Gastroesophageal sphincter (tissue), 4 donors: Measurements from ENCODE around the gene NADK2. TPM values are rescaled to one million over a fixed set of nuclear protein-coding genes. Genes with fewer than 3 reads are reported as not detected.
A peak's percentile ranks its signal among the peaks of the same experiment; 100 is the strongest.

Experiments
- ATAC-seq: fragments of 150-250 bp; one replicate; pipeline ENCODE4 v1.9.1; 2016; ENCODE audit warnings: mild to moderate bottlenecking, moderate library complexity
- H3K27ac ChIP-seq, 4 donors: fragments of 200-600 bp; sonication (generic) in 3 of 4; 1 replicate in 3 of 4; 2 replicates in 1 of 4; pipeline ENCODE4 v1.5.1; 2016 to 2019
- H3K27me3 ChIP-seq: fragments of 200-600 bp; sonication (generic); one replicate; pipeline ENCODE4 v1.5.1; 2019
- H3K36me3 ChIP-seq, 2 donors: fragments of 200-600 bp; sonication (generic); one replicate each; pipeline ENCODE4 v1.5.1; 2019; ENCODE audit warnings: control low read depth in 1 of 2
- H3K4me1 ChIP-seq, 3 donors: fragments of 200-600 bp; sonication (generic); 1 replicate in 2 of 3; 2 replicates in 1 of 3; pipeline ENCODE4 v1.5.1; 2016 to 2019; ENCODE audit warnings: control low read depth in 2 of 3
- H3K4me3 ChIP-seq, 2 donors: fragments of 200-600 bp; sonication (generic); one replicate each; pipeline ENCODE4 v1.5.1; 2019; ENCODE audit warnings: mild to moderate bottlenecking in 1 of 2, moderate library complexity in 1 of 2
- H3K9me3 ChIP-seq, 3 donors: fragments of 200-600 bp; sonication (generic); one replicate each; pipeline ENCODE4 v1.5.1; 2017 to 2019; ENCODE audit warnings: control low read depth in 2 of 3
- CTCF ChIP-seq, 4 experiments: fragments of 200-600 bp in 2 of 4; fragments of 450-650 bp in 2 of 4; sonication (generic) in 1 of 4; IDR thresholded peaks; one replicate each; pipeline ENCODE4 v1.5.1; 2017 to 2019; ENCODE audit warnings: antibody characterized with exemption in 4 of 4, mild to moderate bottlenecking in 2 of 4, moderate library complexity in 2 of 4
- EP300 ChIP-seq: sonication (generic); formaldehyde crosslinking; IDR thresholded peaks from one replicate; pipeline ENCODE4 v1.6.1; 2017; ENCODE audit warnings: antibody characterized with exemption, mild to moderate bottlenecking
- POLR2A ChIP-seq, 2 donors: fragments of 450-650 bp; IDR thresholded peaks; one replicate each; pipeline ENCODE4 v1.6.1; 2017; ENCODE audit warnings: antibody characterized with exemption in 2 of 2, mild to moderate bottlenecking in 2 of 2, moderate library complexity in 1 of 2
- POLR2AphosphoS5 ChIP-seq: sonication (generic); formaldehyde crosslinking; IDR thresholded peaks from one replicate; pipeline ENCODE4 v1.6.1; 2017; ENCODE audit warnings: antibody characterized with exemption
- whole genome bisulfite sequencing, 2 donors: methylation state at CpG; one replicate each; pipeline ENCODE4 v1.1.5; 2018; ENCODE audit warnings: low coverage in 1 of 2; 5-methylcytosine and 5-hydroxymethylcytosine counted together
- total RNA-seq, 4 donors: library from RNA; depleted of rRNA; stranded (reverse); fragments of >200 nt; gene quantifications; one replicate each; pipeline ENCODE4 v1.1.0, GENCODE V29; 2016

Gene NADK2
- total RNA-seq, 4 donors from 2014 or later = 43.5 to 90.6 (median 60.9) TPM

GRCh38 chr5:36246036-36246800 is 4.5 kb upstream of the NADK2 start:
- Histone ChIP-seq H3K27ac (no peak overlapping the region), H3K9me3 (no peaks in the 10 kb centered on the region), H3K27me3 (no peaks in the 10 kb centered on the region), H3K36me3 (no peaks in the 10 kb centered on the region), H3K4me3 (no peak overlapping the region), H3K4me1 (peaks cover 6 to 25% (median 6%) of the 10 kb centered on the region in 3 donors)
- no peak for TF ChIP-seq CTCF (IDR thresholded peaks at IDR 0.05)
- no peak for TF ChIP-seq POLR2AphosphoS5
- TF ChIP-seq POLR2A (IDR thresholded peaks at IDR 0.05) = no peak
- TF ChIP-seq EP300 = no peak
- ATAC-seq = no peak
- 94 to 100% methylated on average over 1 to 5 of the region's 10 CpGs for WGBS, 2 donors

DNA sequence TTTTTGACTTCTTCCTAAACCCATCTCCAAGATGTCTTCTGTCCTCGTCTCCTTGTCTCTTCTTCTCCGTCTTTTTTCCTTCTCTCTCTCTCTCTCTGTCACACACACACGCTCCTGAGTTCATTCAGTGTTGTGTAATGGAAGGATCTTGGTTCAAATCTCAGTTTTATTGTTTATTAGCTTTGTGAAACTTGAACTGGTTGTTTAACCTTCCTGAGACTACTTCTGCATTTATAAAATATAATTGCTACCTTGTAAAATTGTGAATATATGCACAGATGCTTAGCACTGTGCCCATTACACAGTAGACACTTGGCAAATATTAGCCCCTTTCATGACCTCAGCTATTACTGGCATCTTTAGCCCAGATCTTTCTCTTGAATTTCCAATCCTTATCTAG is 2.4 kb upstream of the NADK2 start:
- 80% methylated on average over 1 to 3 of the region's 3 CpGs for WGBS, 2 donors
- H3K4me3 ChIP-seq = no peak overlapping the region
- no peak for ATAC-seq
- peak overlapping the region in 1 of 4 donors; percentile 99 for H3K27ac ChIP-seq
- TF ChIP-seq POLR2AphosphoS5 = no peak
- no peaks in the 10 kb centered on the region for H3K36me3 ChIP-seq
- no peaks in the 10 kb centered on the region for H3K27me3 ChIP-seq
- H3K4me1 ChIP-seq = peaks cover 11 to 27% (median 16%) of the 10 kb centered on the region in 3 donors
- H3K9me3 ChIP-seq = no peaks in the 10 kb centered on the region

DNA sequence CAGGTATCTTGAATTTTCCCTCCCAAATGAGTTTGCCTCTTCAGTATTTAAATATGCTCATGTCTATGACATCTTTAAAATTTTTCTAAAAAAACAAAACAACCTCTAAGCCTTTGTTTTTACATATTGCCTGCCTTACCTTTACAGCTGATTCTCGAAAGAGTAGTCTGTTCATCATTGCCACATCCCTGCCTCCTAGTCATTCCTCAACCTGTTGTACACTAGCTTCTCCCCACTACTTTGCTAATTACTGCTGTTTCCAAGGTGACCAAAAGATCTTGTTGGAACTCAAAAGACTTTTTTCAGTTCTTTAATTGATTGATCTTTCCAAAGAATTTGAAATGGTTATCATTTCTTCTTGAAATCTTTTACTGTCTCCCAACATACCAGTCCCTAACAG is 1.9 kb upstream of the NADK2 start:
- no peaks in the 10 kb centered on the region for H3K36me3 ChIP-seq
- no peaks in the 10 kb centered on the region for H3K27me3 ChIP-seq
- 100% methylated on average over 1 of the region's 1 CpG for WGBS, 2 donors
- peak overlapping the region in 1 of 4 donors; percentile 99 for H3K27ac ChIP-seq
- peaks cover 15 to 31% (median 16%) of the 10 kb centered on the region in 3 donors for H3K4me1 ChIP-seq
- no peak overlapping the region for H3K4me3 ChIP-seq
- no peak for ATAC-seq
- no peak for TF ChIP-seq CTCF (IDR thresholded peaks at IDR 0.05)
- no peak for TF ChIP-seq EP300
- TF ChIP-seq POLR2A (IDR thresholded peaks at IDR 0.05) = no peak
- no peak for TF ChIP-seq POLR2AphosphoS5
- no peaks in the 10 kb centered on the region for H3K9me3 ChIP-seq

GRCh38 chr5:36242534-36243485 is 1.1 kb upstream of the NADK2 start:
- H3K27ac ChIP-seq = peak overlapping the region; percentile 93 to 99 (median 98)
- no peaks in the 10 kb centered on the region for H3K36me3 ChIP-seq
- H3K9me3 ChIP-seq = no peaks in the 10 kb centered on the region
- no peak for ATAC-seq
- WGBS, 2 donors = 75 to 98% methylated on average over 11 to 18 of the region's 24 CpGs
- peak overlapping the region; percentile 82 to 98 for H3K4me3 ChIP-seq
- TF ChIP-seq POLR2AphosphoS5 = no peak
- no peak for TF ChIP-seq CTCF (IDR thresholded peaks at IDR 0.05)
- no peaks in the 10 kb centered on the region for H3K27me3 ChIP-seq
- H3K4me1 ChIP-seq = peaks cover 20 to 39% (median 20%) of the 10 kb centered on the region in 3 donors

DNA sequence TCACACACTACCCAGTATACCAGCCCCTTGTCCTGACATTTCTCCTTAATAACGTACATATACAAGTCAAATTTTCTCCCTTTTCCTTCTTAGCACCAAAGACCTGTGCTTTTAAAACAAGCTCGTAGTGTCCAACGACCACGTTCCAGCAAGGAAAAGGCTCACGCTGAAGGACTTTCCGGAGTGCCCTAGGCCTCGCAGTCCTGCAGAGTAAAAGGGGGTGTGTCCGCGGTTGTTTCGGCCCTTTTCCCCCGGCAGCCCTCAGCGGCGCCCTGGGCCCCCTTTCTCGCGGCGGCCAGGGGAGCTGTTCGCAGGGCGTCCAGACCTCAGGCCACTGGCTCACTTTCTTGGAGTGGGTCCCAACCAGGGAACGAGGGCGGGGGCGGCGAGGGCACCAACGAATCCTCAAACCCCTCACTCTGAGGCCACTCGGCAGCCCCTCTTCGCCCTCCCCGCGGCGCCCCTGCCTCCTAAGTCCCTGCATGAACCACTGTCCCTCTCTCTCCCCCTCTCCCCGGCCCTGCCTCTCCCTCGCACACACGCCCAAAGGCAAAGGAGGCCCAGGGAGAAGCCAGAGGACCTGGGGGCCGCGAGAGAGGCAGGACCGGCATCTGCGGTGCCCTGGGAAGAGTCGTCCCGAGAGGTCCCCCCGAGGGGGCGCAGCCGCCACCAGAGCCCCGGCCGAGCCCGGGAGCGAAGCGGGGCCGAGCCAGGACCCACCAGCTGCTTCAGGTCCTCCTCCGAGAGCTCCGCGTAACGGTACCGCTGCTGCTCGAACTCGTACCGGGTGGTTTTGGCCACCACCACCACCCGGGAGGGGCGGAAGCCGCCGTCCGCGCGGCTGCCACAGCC is 720 bp downstream of the NADK2 start:
- Histone ChIP-seq H3K9me3 (no peaks in the 10 kb centered on the region), H3K36me3 (no peaks in the 10 kb centered on the region), H3K4me3 (peak overlapping the region; percentile 82 to 98), H3K27me3 (no peaks in the 10 kb centered on the region), H3K27ac (peak overlapping the region; percentile 93 to 99 (median 98)), H3K4me1 (peaks cover 20 to 57% (median 27%) of the 10 kb centered on the region in 3 donors)
- WGBS, 2 donors = 0 to 13% methylated on average over 1 to 12 of the region's 61 CpGs
- no peak for TF ChIP-seq EP300
- TF ChIP-seq POLR2AphosphoS5 = peak; percentile 3
- peak; percentile 29 for ATAC-seq
